ENCODE measurements around the gene HOXA5.

HOXA5 gene

GRCh38 chr7:27151931-27152815 lies 8.7 kb upstream of the HOXA5 start, which contains the start of gene HOXA3 (continued):
- TF ChIP-seq ZBTB11 (tag by site-specific recombination; conservative IDR thresholded peaks at IDR 0.05; ENCODE audit: low read depth) (no peak), ZNF335 (tag by site-specific recombination; conservative IDR thresholded peaks at IDR 0.05) (no peak; the same call in 1 of the 2 replicates), ZNF366 (tag by site-specific recombination; conservative IDR thresholded peaks at IDR 0.05) (peak; percentile 55), ZNF239 (tag by site-specific recombination; IDR thresholded peaks at IDR 0.05) (no peak), PATZ1 (tag by site-specific recombination; IDR thresholded peaks at IDR 0.05) (peak; percentile 94), SCRT1 (tag by site-specific recombination; IDR thresholded peaks at IDR 0.05; ENCODE audit: borderline replicate concordance) (no peak), ZBTB48 (tag by site-specific recombination; IDR thresholded peaks at IDR 0.05) (peak; percentile 86), ZNF148 (tag by site-specific recombination; IDR thresholded peaks at IDR 0.05; ENCODE audit: borderline replicate concordance) (no peak), PRDM6 (tag by site-specific recombination; IDR thresholded peaks at IDR 0.05) (peak; percentile 64; the same call in 1 of the 2 replicates), ZFHX2 (tag by site-specific recombination; conservative IDR thresholded peaks at IDR 0.05) (peak; percentile 86), ZNF76 (tag by site-specific recombination; IDR thresholded peaks at IDR 0.05; ENCODE audit: borderline replicate concordance, low read depth) (peak; percentile 87), ZNF23 (tag by site-specific recombination; IDR thresholded peaks at IDR 0.05; ENCODE audit: borderline replicate concordance) (no peak), ZEB2 (tag by site-specific recombination; IDR thresholded peaks at IDR 0.05) (0 out of 2 replicates have a peak, but pooled peaks have one; percentile 34), ZNF155 (tag by site-specific recombination; IDR thresholded peaks at IDR 0.05) (no peak), SETDB1 (IDR thresholded peaks at IDR 0.05; ENCODE audit: insufficient read length, low read length) (no peak), ZNF670 (tag by site-specific recombination; IDR thresholded peaks at IDR 0.05; ENCODE audit: low read depth) (no peak), KLF16 (tag by site-specific recombination; IDR thresholded peaks at IDR 0.05) (peak; percentile 63; the same call in 1 of the 2 replicates), ZNF707 (tag by site-specific recombination; IDR thresholded peaks at IDR 0.05) (no peak), ZNF211 (tag by site-specific recombination; IDR thresholded peaks at IDR 0.05; ENCODE audit: low read depth) (no peak), ZIC2 (tag by site-specific recombination; IDR thresholded peaks at IDR 0.05) (no peak), ZNF473 (tag by site-specific recombination; IDR thresholded peaks at IDR 0.05) (no peak), ZNF324 (tag by site-specific recombination; IDR thresholded peaks at IDR 0.05) (no peak; the same call in 1 of the 2 replicates), ZSCAN16 (tag by site-specific recombination; IDR thresholded peaks at IDR 0.05) (no peak), ZNF664 (tag by site-specific recombination; IDR thresholded peaks at IDR 0.05) (no peak), ZNF274 (IDR thresholded peaks at IDR 0.05; ENCODE audit: low read length) (no peak), ZNF274 (tag by site-specific recombination; IDR thresholded peaks at IDR 0.05; ENCODE audit: borderline replicate concordance) (no peak), ZNF704 (tag by site-specific recombination; IDR thresholded peaks at IDR 0.05) (no peak), ELK4 (IDR thresholded peaks at IDR 0.05; ENCODE audit: borderline replicate concordance, low read depth, low read length) (no peak)
